Hematopoietic multipotent progenitor cell treated with erythropoietin and hydrocortisone succinate and interleukin-3 and kit ligand, for 8 days (in vitro differentiated cells): Measurements from ENCODE around the gene NT5DC1.

ENCODE experiments used
- DNase-seq: peaks from one replicate; pipeline ENCODE4 v3.0.0-alpha.2; 2015

The NT5DC1 gene

DNA sequence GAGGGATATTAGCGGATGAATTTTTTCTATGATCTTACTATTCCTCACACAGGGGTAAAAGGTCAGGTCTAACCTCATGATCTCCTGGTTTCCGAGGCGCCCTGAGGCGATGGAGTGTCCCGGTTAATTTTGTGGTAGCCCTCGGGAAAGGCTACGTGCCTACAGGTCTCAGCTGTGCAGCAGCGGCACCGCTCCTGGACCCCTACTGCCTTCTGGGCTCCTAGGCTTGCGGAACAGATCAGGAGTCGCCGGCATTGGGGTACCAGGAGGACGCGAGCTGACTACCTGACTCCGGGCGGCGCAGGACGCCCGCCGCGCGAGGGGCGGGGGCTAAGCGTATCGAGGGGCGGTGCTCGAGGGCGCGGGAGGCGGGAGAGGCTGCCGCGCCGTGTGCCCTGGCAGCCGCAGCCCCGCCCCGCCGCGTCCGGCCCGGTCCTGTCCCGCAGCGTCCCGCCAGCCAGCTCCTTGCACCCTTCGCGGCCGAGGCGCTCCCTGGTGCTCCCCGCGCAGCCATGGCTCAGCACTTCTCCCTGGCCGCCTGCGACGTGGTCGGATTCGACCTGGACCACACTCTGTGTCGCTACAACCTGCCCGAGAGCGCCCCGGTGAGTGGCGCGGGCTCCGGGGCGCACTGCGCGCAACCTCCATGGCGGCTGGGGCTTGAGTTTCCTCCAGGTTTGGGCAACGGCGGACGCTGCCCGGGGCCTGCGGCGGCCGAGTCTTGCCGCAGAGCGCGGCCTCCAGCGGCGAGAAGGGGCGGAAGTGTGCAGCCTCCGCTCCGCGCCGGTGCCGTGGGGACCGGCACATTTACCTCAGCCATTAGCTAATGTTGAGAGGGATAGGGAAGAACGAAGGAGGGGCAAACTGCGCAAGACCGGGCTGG lies at the start of gene NT5DC1:
Gene NT5DC1 (plus strand): TSS at position 435 of the 883 bp plus-strand sequence. CDS start 78 bp downstream, at position 513.
- peak; percentile 88 for DNase-seq

- DNase-seq, result no peak
Measured at GRCh38 chr6:116051244-116051643, 49.4 kb upstream of the NT5DC1 start.

GRCh38 chr6:116055513-116055912 lies 45.1 kb upstream of the NT5DC1 start:
- DNase-seq, result no peak

DNA sequence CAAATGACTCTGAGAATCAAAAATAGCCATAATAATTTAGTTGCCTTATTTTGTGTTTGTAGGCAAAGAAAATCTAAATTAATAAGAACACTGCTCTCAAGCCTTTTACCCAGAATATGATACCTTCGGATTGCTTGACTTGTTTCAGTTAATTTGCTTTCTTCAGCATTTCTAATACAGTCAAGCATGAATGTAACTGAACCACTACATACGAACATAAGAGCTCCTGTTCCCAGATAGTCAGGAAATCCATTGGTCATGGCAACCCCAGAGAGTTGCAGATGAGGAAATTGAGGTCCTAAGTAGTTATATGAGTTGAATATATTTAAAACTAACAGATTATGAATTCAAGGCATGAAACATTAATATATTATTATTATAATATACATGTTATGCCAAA lies 42.9 kb upstream of the NT5DC1 start:
- no peak for DNase-seq

GRCh38 chr6:116059713-116060571 lies 40.7 kb upstream of the NT5DC1 start:
- no peak for DNase-seq

GRCh38 chr6:116060572-116061283 lies 39.9 kb upstream of the NT5DC1 start, which contains the start of gene FRK:
Gene FRK, minus strand, starts transcription at chr6:116060891. Its CDS starts 580 bp downstream, at chr6:116060311.
- no peak for DNase-seq

DNA sequence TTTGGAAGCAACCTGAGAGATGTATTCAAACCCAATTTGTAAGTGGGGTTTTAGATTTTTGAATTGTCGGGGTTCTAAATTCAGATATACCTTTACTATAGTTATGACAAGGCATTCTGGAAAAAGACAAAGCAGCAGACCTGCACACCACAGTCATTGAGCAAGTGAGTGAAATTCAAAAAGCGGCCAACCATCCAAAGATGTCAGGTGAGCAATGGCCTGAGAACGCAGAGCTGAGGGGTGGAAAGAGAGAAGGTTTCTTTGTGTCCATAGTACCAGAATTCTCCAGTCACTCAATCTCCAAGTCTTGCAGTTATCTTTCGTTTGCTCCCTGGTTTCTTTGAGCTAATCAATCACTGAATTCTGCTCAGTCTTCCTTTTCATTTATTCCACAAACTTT lies 38.2 kb upstream of the NT5DC1 start:
- no peak for DNase-seq

DNA sequence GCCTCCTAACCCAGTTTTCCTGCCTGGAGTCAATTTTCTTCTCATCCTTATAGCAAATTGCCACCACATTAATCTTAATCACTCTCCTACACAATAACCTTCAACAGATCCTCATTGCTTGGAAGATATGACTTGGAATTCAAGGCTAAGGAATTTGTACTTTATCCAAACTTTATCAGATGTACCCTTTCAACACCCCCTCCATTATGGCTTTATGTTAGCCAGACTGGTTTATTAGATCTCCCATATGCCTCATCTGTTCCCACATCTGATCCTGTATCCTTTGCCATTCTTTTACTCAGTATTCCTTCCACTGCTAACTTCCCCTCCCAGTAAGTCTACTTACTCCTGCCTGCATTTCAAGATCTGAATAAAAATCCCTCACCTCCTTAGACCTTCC lies 36.0 kb upstream of the NT5DC1 start:
- DNase-seq, result no peak

DNA sequence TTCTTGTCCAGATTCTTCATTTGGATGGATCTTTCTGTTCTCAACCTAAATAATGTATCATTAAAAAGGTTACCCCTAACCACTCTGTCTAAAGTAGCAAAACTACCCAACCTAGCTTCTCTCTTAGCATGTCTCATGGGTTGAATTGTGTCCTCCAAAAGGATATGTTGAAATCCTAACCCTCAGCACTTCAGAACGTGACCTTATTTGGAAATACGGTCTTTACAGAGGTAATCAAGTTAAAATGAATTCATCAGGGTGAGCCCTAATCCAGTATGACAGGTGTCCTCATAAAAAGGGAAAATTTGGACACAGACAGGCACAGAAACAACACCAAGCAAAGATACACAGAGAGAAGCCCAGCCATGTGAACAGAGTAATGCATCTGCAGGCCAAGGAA lies 33.9 kb upstream of the NT5DC1 start:
- no peak for DNase-seq

DNA sequence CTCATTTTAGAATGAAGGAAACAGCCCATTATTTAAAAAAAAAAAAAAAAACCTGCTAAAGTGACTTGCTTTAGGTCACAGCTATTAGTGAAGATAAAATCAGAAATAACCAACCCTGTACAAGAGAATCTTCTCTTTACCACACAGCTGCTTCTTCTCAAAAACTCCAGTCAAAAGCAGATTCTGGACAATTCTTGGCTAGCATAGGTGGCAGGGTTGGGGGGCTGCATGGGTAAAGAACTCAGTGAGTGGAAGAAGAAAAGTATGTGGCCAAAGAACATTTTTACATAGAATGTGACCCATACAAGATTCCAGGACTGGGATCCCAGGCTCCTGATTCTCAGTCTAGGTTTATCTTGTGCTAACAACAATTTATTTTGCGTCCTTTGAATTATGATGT lies 30.6 kb upstream of the NT5DC1 start:
- no peak for DNase-seq

- DNase-seq, result no peak
Measured at GRCh38 chr6:116070616-116071389, 29.9 kb upstream of the NT5DC1 start.

DNA sequence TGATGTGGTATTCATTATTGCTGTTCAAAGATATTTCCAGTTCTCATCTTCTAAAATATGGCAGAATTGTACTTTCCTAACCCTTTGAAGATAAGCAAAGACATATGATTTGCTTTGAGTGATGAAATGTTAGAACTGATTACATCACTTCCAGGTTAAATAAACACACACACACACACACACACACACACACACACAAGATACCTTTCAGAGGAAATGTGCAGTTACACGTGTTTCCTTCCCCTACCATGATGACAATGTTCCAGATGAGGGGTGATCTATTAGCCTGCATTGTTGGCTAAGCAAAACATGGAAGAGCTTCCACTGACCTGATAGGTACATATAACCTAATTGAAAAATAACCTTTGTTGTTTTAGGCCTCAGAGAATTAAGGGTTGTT lies 28.3 kb upstream of the NT5DC1 start:
- no peak for DNase-seq

DNA sequence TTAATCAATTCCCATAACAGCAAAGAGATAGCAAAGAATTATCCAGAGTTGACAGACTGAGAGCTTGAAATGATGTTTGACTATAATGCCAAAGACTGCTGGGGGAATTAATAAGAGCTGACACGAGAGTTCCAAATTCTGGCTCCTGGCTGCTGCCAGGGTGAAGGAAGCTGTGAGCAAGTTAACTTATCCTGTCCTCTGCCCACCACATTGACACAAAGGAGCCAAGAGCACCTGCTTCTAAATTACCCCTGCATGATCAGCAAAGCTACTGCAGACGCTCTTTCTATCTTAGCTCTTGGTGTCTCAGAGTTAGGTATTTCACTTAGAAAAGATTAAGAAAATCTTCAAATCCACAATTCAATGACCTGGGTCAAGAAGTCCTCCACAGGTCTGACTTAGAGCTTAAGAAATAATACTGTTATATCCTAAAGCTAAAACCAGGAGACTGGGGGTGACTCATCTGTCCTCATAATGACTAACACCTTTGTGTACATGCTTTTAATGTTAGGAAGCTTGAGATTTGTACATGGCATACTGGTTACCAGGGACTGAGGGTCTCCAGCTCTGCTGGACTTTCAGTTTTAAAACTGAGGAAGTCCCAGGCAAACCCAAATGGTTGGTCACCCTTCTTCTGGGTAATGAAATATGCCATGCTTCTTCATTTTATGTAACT lies 26.8 kb upstream of the NT5DC1 start:
- DNase-seq, result no peak

DNA sequence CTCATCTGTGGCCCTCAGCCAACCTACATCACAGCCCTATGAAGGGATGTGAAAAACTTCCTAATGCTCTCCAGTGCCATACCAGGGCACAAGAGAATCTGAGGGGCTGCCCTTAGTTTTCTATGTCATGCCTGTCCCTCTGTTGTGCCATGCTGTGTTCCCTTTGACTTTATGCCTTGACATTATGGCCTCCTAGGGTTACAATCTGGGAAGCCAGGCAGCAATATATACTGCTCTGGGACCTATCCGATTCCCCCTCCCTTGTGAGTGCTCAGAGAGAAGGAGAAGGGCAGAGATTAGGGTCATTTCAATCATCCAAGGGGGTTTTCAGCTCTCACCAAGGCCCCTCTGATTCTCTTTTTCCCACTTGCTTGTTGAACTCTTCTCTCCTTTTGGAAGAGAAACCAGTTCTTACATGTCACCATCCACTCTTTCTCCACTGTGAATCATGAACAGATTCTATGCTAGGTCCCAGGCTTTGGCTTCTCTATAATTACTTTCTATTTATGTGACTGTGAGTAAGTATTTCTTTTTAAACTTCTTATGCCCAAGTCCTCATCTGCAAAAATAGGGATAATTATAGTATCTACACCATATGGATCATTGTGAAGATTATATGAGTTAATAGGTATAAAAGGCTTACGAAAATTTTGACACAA lies 25.8 kb upstream of the NT5DC1 start:
- no peak for DNase-seq

DNA sequence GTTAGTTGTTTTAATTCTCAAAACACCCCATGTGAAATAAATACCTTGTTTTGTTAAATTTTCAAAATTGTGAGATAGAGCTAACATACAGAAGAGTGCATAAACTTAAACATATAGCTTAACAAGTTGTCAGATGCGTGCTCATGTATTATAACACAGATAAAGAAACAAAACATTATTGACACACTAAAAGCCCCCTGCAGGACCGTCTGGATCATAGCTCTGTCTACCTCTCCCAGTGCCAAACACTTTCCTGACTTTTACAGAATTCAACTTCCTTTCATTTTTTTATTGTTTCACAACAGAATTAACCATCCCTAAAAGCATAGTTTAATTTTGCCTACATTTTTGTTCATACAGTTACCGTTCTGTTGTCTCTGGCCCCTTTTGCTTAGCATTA lies 22.1 kb upstream of the NT5DC1 start:
- no peak for DNase-seq

DNA sequence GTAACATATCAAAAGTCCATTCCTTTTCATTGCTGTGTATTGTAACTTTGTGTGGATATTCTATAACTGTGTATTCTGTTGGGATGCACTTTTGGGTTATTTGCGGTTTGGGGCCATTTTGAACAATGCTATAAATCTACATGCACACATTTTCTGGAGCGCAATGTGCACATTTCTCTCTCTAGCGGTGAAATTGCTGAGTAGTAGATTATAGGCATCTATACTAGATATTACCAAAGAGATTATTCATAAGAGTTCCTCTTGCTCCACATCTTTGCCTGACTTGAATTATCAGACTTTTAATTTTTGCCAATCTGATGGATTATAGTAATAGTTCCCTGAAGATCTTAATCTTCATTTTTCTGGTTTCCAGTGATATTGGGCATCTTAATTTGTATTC lies 21.7 kb upstream of the NT5DC1 start:
- no peak for DNase-seq

- DNase-seq, result no peak
Measured at GRCh38 chr6:116083052-116083451, 17.6 kb upstream of the NT5DC1 start.

GRCh38 chr6:116084284-116084683 lies 16.4 kb upstream of the NT5DC1 start:
- no peak for DNase-seq

GRCh38 chr6:116087437-116088027 lies 13.1 kb upstream of the NT5DC1 start:
- DNase-seq, result no peak

DNA sequence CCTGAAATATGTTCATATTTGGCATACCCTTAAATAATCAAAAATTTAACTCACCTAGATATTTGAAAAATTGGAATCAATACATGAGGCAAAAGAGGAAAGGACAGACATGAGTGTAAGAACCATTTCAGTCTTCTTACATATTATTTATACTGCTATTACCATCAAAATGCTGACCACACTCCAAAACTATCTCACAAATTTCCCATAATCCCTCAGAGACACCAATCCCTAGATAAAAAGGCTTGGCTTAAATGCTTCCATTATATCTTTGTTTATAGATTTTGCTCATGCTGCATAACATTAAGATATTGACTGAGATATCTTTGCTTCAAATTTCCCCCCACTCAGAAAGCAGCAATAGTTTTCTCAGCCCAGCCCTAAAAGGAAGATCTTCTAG lies 11.7 kb upstream of the NT5DC1 start:
- no peak for DNase-seq

- DNase-seq, result no peak
Measured at GRCh38 chr6:116090251-116090650, 10.4 kb upstream of the NT5DC1 start.
